Aorta (tissue), 5 donors: Measurements from ENCODE around the gene C1QL4. TPM values are rescaled to one million over a fixed set of nuclear protein-coding genes. Genes with fewer than 3 reads are reported as not detected.
"Not testable (repeated sequence)": the region's sequence is repeated elsewhere in the genome, so short reads cannot be mapped to it uniquely, and the experiment has no call there.

Experiments used
- ATAC-seq: fragments of 200-7000 bp; cut with Tn5 transposase; one replicate; pipeline ENCODE4 v1.9.1; 2022; ENCODE audit warnings: moderate library complexity; ENCODE audit not compliant: low FRiP score
- DNase-seq, 2 donors: peaks; one replicate each; pipeline ENCODE4 v3.0.0-alpha.2; 2020
- H3K27ac ChIP-seq, 2 donors: one replicate each; pipeline ENCODE4 v1.5.1; 2013; ENCODE audit warnings: low read length in 2 of 2, mild to moderate bottlenecking in 2 of 2, moderate library complexity in 2 of 2, control low read depth in 1 of 2, inconsistent platforms in 1 of 2, low read depth in 1 of 2
- H3K27me3 ChIP-seq, 2 donors: one replicate each; pipeline ENCODE4 v1.6.1; 2013; ENCODE audit warnings: control low read depth in 1 of 2, low read length in 1 of 2, mild to moderate bottlenecking in 1 of 2, moderate library complexity in 1 of 2; ENCODE audit not compliant: insufficient read depth in 2 of 2, control insufficient read depth in 1 of 2
- H3K36me3 ChIP-seq, 2 donors: one replicate each; pipeline ENCODE4 v1.6.1; 2013; ENCODE audit warnings: control low read depth in 1 of 2, low read length in 1 of 2, mild to moderate bottlenecking in 1 of 2; ENCODE audit not compliant: insufficient read depth in 2 of 2, control insufficient read depth in 1 of 2
- H3K4me1 ChIP-seq, 2 donors: one replicate each; pipeline ENCODE4 v1.6.1; 2013; ENCODE audit warnings: low read length in 2 of 2, control low read depth in 1 of 2, mild to moderate bottlenecking in 1 of 2, moderate library complexity in 1 of 2; ENCODE audit not compliant: insufficient read depth in 2 of 2, control insufficient read depth in 1 of 2
- H3K4me3 ChIP-seq, 2 donors: one replicate each; pipeline ENCODE4 v1.5.1; 2013; ENCODE audit warnings: low read length in 2 of 2, control low read depth in 1 of 2, mild to moderate bottlenecking in 1 of 2
- H3K9me3 ChIP-seq: one replicate; pipeline ENCODE4 v1.6.1; 2013; ENCODE audit warnings: mild to moderate bottlenecking, low read length; ENCODE audit not compliant: control insufficient read depth
- WGBS, 2 donors: extraction: QIAGEN DNeasy Blood & Tissue Kit; methylation state at CpG; one replicate each; pipeline ENCODE4 v1.1.7; 2013; 5-methylcytosine and 5-hydroxymethylcytosine counted together
- intact Hi-C, 2 donors: fragments of 100-400 bp; cut with DNase I; formaldehyde crosslinking; loops; one replicate each; pipeline versions ENCODE4 v1.14.2 to v1.15.0; 2022
- long read RNA-seq, 2 donors: library from polyadenylated mRNA; unstranded; transcript quantifications; one replicate each; pipeline ENCODE4 v2.0.0, GENCODE V29; 2020 to 2021
- polyA plus RNA-seq, 2 donors: library from polyadenylated mRNA; stranded (reverse); fragments of 200-250 nt; gene quantifications; one replicate each; pipeline ENCODE4 v1.2.3, GENCODE V29; 2013
- total RNA-seq, 2 donors: library from RNA; stranded (reverse); fragmentation: NEBNext Ultra II Directional; extraction: Animal tissue kit (Norgen Biotek cat#: 25700); gene quantifications; one replicate each; pipeline ENCODE4 v1.2.1, GENCODE V29; 2021
- donor health status: healthy with polysubstance abuse.
- donor health status: Bipolar disorder and iron deficiency.
- donor health status: DM: no; HTN: no; CAD: no.
- donor health status: DM: no; HTN: no; CAD: no.
- donor health status: DM: yes; HTN: yes; CAD: no.

Gene C1QL4
- not detected for total RNA-seq
- not detected for polyA plus RNA-seq
- long read RNA-seq, donor 1: 0 reads
- long read RNA-seq, donor 2: 0 reads

- H3K4me3 ChIP-seq: peak within 1 kb of the TSS in 1 of 2 donors; percentile 31
- no peaks in the 10 kb centered on the region for H3K27me3 ChIP-seq
- H3K36me3 ChIP-seq: no peaks in the 10 kb centered on the region
- ATAC-seq (peak; percentile 91), DNase-seq (peak; percentile 85 to 96)
- H3K27ac ChIP-seq: no peak within 1 kb of the TSS
- intact Hi-C loops: loop anchor here in 1 of 2 donors (2.0 kb wide), 1 partner anchor 48 kb away; no protein-coding TSS in a partner anchor
- WGBS, 2 donors: 2% methylated on average over 45 to 65 of the region's 65 CpGs
- H3K9me3 ChIP-seq: no peaks in the 10 kb centered on the region
- no peaks in the 10 kb centered on the region for H3K4me1 ChIP-seq
Observed at GRCh38 chr12:49336645-49337584, at the start of gene C1QL4. TSS of gene C1QL4 (minus strand) at chr12:49337188. CDS start at chr12:49336477, 711 bp downstream.

DNA sequence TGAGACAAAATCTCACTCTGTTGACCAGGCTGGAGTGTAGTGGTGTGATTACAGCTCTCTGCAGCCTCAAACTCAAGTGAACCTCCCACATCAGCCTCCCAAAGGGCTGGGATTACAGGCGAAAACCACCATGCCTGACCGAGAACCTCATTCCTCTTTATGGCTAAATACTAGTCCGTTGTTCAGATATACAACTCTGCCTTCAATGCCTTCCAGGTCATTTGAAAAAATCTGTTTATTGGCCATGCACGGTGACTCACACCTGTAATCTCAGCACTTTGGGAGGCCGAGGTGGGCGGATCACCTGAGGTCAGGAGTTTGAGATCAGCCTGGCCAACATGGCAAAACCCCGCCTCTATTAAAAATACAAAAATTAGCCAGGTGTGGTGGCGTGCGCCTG, 43.2 kb upstream of the C1QL4 start:
- H3K36me3 ChIP-seq, DNase-seq, H3K27ac ChIP-seq, H3K27me3 ChIP-seq, H3K4me1 ChIP-seq, intact Hi-C loops, ATAC-seq, H3K9me3 ChIP-seq, H3K4me3 ChIP-seq: not testable (repeated sequence)
- WGBS, 2 donors: 95 to 98% methylated on average over 8 to 9 of the region's 9 CpGs

- WGBS, 2 donors: 83 to 85% methylated on average over 2 of the region's 2 CpGs
- no peaks in the 10 kb centered on the region for H3K36me3 ChIP-seq
- ATAC-seq: no peak
- no peak for DNase-seq
- H3K27ac ChIP-seq: no peak overlapping the region
- no peak overlapping the region for H3K4me3 ChIP-seq
- no peaks in the 10 kb centered on the region for H3K4me1 ChIP-seq
- no peaks in the 10 kb centered on the region for H3K9me3 ChIP-seq
- intact Hi-C loops: no loop called here
- no peaks in the 10 kb centered on the region for H3K27me3 ChIP-seq
Observed at GRCh38 chr12:49377386-49377785, 40.4 kb upstream of the C1QL4 start.

GRCh38 chr12:49375406-49375805, 38.4 kb upstream of the C1QL4 start:
- WGBS, 2 donors: 99 to 100% methylated on average over 1 of the region's 1 CpG
- no peak for DNase-seq
- intact Hi-C loops: no loop called here
- no peaks in the 10 kb centered on the region for H3K9me3 ChIP-seq
- no peak overlapping the region for H3K4me3 ChIP-seq
- ATAC-seq: no peak
- H3K36me3 ChIP-seq: no peaks in the 10 kb centered on the region
- H3K27ac ChIP-seq: no peak overlapping the region
- no peaks in the 10 kb centered on the region for H3K27me3 ChIP-seq
- peaks cover 0 to 1% of the 10 kb centered on the region in 2 donors for H3K4me1 ChIP-seq

- Histone ChIP-seq H3K4me1 (peaks cover 0 to 4% of the 10 kb centered on the region in 2 donors), H3K36me3 (no peaks in the 10 kb centered on the region), H3K4me3 (no peak overlapping the region), H3K27ac (no peak overlapping the region), H3K9me3 (no peaks in the 10 kb centered on the region), H3K27me3 (no peaks in the 10 kb centered on the region)
- DNase-seq (no peak), ATAC-seq (no peak)
- 88 to 94% methylated on average over 6 of the region's 6 CpGs for WGBS, 2 donors
- intact Hi-C loops: no loop called here
Observed at GRCh38 chr12:49370539-49370938, 33.6 kb upstream of the C1QL4 start.

- H3K36me3 ChIP-seq: no peaks in the 10 kb centered on the region
- intact Hi-C loops: no loop called here
- peaks cover 0 to 4% of the 10 kb centered on the region in 2 donors for H3K4me1 ChIP-seq
- WGBS, 2 donors: 27% methylated on average over 6 of the region's 6 CpGs
- no peak for ATAC-seq
- no peak for DNase-seq
- H3K27ac ChIP-seq: no peak overlapping the region
- no peak overlapping the region for H3K4me3 ChIP-seq
- H3K27me3 ChIP-seq: no peaks in the 10 kb centered on the region
- no peaks in the 10 kb centered on the region for H3K9me3 ChIP-seq
Observed at GRCh38 chr12:49369411-49370145, 32.6 kb upstream of the C1QL4 start.

DNA sequence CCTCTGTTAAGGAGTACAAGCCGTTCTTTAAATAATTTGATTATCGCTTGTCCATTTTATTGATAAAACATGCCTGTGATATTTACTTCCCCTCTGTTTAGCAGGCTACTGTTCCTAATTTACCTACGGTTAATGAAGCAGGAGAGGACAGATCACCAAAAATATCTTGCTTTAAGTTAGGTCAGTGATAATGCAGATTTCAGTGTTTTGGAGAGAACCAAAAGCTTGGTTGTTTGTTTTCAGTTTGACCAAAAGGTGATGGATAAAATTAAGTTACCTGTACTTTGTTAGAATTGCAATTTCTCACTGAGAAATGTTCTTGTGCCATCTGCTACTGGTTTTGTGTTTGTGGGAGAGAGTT, 31.2 kb upstream of the C1QL4 start:
- Histone ChIP-seq H3K27me3 (no peaks in the 10 kb centered on the region), H3K9me3 (no peaks in the 10 kb centered on the region), H3K27ac (no peak overlapping the region), H3K4me1 (peaks cover 0 to 4% of the 10 kb centered on the region in 2 donors), H3K36me3 (no peaks in the 10 kb centered on the region), H3K4me3 (peak overlapping the region; percentile 88 to 99)
- intact Hi-C loops: no loop called here
- 15 to 19% methylated on average over 3 of the region's 3 CpGs for WGBS, 2 donors
- no peak for ATAC-seq
- DNase-seq: no peak

GRCh38 chr12:49367381-49368239, 30.6 kb upstream of the C1QL4 start, which contains the start of gene SPATS2:
TSS of gene SPATS2 (plus strand) at chr12:49367462. CDS start at chr12:49461013, 93,551 bp downstream.
- Histone ChIP-seq H3K4me3 (peak within 1 kb of the TSS; percentile 88 to 99), H3K27me3 (no peaks in the 10 kb centered on the region), H3K36me3 (no peaks in the 10 kb centered on the region), H3K4me1 (peaks cover 0 to 4% of the 10 kb centered on the region in 2 donors), H3K9me3 (no peaks in the 10 kb centered on the region), H3K27ac (peak within 1 kb of the TSS; percentile 63 to 75)
- ATAC-seq (peak; percentile 6), DNase-seq (peak; percentile 97 to 98)
- WGBS, 2 donors: 1% methylated on average over 51 to 52 of the region's 52 CpGs
- intact Hi-C loops: no loop called here
